ENCODE results near the gene KCNMB1.

DNA sequence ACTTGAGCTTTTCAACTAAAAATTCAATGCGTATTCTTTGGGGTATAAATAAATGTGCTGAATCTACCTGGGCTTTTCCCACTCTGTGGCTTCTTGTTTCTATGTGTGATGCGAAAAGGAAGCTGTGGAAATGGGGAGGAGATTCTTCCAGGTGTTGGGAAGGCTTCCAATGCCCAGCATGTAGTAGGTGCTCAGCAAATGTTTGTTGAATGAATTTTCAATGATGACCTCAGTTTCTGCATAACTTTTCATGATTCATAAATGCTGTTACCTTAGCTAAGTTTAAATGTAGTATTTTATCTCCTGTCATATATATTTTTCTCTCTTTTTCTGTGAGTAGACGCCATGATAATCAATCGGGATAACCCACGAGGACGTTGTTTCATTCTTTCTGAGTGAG, 25.6 kb upstream of the KCNMB1 start:
- TF ChIP-seq, protein P1, sequence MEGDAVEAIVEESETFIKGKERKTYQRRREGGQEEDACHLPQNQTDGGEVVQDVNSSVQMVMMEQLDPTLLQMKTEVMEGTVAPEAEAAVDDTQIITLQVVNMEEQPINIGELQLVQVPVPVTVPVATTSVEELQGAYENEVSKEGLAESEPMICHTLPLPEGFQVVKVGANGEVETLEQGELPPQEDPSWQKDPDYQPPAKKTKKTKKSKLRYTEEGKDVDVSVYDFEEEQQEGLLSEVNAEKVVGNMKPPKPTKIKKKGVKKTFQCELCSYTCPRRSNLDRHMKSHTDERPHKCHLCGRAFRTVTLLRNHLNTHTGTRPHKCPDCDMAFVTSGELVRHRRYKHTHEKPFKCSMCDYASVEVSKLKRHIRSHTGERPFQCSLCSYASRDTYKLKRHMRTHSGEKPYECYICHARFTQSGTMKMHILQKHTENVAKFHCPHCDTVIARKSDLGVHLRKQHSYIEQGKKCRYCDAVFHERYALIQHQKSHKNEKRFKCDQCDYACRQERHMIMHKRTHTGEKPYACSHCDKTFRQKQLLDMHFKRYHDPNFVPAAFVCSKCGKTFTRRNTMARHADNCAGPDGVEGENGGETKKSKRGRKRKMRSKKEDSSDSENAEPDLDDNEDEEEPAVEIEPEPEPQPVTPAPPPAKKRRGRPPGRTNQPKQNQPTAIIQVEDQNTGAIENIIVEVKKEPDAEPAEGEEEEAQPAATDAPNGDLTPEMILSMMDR (IDR thresholded peaks at IDR 0.05; ENCODE audit: insufficient read depth, low read length, poor library complexity, severe bottlenecking): no peak
- TF ChIP-seq EZH2phosphoT487 (conservative IDR thresholded peaks at IDR 0.05; ENCODE audit: low read length): no peak

Measured in SU-DHL-6 (cell line).